ENCODE data around the gene INCENP. TPM values are rescaled to one million over a fixed set of nuclear protein-coding genes. Genes with fewer than 3 reads are reported as not detected.

The INCENP gene
- total RNA-seq (ENCODE audit: low replicate concordance), result 3.9 and 9.1 TPM in 2 replicates

DNA sequence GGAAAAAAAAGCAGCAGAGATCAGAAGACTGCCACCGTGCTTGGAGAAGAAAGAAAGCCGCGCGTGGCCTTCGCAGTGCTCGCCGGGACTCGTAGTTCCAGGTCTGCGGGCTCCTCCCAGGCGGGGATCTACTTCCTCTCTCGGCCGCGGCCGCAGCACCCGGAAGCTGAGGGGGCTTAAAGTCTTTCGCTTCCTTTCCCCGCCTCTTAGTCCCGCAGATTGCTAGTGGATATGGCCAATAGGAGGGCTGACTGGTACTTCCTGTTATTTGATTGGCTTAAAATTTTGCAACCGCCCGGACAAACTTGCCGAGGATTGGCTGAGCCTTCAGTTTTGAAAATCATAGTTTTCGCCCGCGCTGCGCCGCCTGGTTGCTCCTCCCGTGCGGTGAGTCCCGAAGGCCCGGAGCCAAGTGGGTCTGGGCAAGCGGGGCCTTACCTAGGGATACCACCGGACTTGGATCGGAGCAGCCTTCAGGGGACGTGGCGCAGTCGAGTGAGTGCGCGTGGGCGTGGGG is at the start of gene INCENP:
TSS of gene INCENP (plus strand) at position 343 of the 517 bp plus-strand sequence. CDS start 4,151 bp downstream, outside the sequence.

DNA sequence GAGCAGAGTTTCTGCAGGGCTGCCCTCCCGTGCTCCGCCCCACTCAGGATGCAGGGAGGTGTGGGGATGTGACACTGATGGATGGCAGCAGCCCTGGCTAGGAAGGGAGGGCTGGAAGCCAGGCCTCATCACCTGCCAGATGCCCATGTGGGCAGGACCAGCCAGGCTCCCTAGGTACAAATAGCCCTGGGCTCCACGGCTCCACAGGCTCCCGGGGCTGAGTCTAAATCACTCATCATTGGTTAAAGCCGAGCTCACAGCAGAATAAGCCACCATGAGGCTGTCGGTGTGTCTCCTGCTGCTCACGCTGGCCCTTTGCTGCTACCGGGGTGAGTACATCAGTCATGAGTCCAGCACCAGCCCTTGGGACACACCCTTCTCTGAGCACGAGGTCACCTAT is 66.2 kb downstream of the INCENP start, which contains the start of gene SCGB1D1:
TSS of gene SCGB1D1 (plus strand) at position 206 of the 400 bp plus-strand sequence. CDS start at position 275, 69 bp downstream.

Other genes with a start within 250 kb of the INCENP start
- 57.0 and 111 TPM in 2 replicates for gene FADS3, start 232.5 kb upstream of the INCENP start, total RNA-seq (ENCODE audit: low replicate concordance)
- gene RAB3IL1, start 206.4 kb upstream of the INCENP start, total RNA-seq (ENCODE audit: low replicate concordance), result 3.5 and 19.3 TPM in 2 replicates
- gene BEST1, start 173.7 kb upstream of the INCENP start, total RNA-seq (ENCODE audit: low replicate concordance), result 0.60 and 6.8 TPM in 2 replicates
- 639 and 1,762 TPM in 2 replicates for gene FTH1, start 156.4 kb upstream of the INCENP start, total RNA-seq (ENCODE audit: low replicate concordance)
- not detected in 2 replicates for gene SCGB1D1, start 66.2 kb downstream of the INCENP start, total RNA-seq (ENCODE audit: low replicate concordance)
- not detected in 2 replicates for gene SCGB2A1, start 84.7 kb downstream of the INCENP start, total RNA-seq (ENCODE audit: low replicate concordance)
- not detected in 2 replicates for gene SCGB1D2, start 118.2 kb downstream of the INCENP start, total RNA-seq (ENCODE audit: low replicate concordance)
- gene SCGB2A2, start 146.1 kb downstream of the INCENP start, total RNA-seq (ENCODE audit: low replicate concordance), result not detected in 2 replicates
- not detected in 2 replicates for gene SCGB1D4, start 175.1 kb downstream of the INCENP start, total RNA-seq (ENCODE audit: low replicate concordance)
- gene ASRGL1, start 213.4 kb downstream of the INCENP start, total RNA-seq (ENCODE audit: low replicate concordance), result 1.1 and 1.5 TPM in 2 replicates